Measurements from ENCODE around the gene FUT8. TPM values are rescaled to one million over a fixed set of nuclear protein-coding genes. Genes with fewer than 3 reads are reported as not detected.

The FUT8 gene
- total RNA-seq, 4 donors from 2014 or later, result 7.9 to 27.5 (median 12.8) TPM

DNA sequence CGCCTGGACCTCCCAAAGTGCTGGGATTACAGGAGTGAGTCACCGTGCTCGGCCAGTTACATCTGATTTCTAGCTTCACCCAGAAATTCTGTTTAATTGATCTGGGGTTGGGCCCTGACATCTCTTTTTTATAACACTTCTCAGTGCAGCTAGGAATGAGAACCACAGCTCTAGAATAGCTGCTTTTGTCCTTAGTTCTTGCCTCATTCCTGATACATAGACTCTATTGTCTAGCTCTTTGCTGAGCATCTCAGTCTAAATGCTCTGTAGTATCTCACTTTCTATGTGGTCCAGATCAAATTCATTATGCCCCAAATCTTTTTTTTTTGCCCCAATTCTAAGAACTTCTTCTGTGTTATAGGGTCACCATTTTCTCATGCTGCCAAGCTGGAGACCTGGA, 29.9 kb upstream of the FUT8 start:
- intact Hi-C loops (cut with DNase I; ENCODE audit: low total_unique reads) (no loop called here), in situ Hi-C loops (cut with MboI; ENCODE audit: low pct_ligation_motif_present in 1 of 4, low pct_unique_long_range_greater_than_20kb in 1 of 4, low sequenced_read_pairs in 3 of 4) (loop anchor here in 1 of 4 donors (25.0 kb wide), 1 partner anchor 395 kb away; the partner anchor contains the start of gene FNTB)
- H3K4me3 ChIP-seq, result no peak overlapping the region
- H3K36me3 ChIP-seq, result no peaks in the 10 kb centered on the region
- no peak for DNase-seq
- no peaks in the 10 kb centered on the region for H3K9me3 ChIP-seq
- H3K4me1 ChIP-seq, result peaks cover 0 to under 1% (median 0%) of the 10 kb centered on the region in 4 donors
- TF ChIP-seq, protein P1, sequence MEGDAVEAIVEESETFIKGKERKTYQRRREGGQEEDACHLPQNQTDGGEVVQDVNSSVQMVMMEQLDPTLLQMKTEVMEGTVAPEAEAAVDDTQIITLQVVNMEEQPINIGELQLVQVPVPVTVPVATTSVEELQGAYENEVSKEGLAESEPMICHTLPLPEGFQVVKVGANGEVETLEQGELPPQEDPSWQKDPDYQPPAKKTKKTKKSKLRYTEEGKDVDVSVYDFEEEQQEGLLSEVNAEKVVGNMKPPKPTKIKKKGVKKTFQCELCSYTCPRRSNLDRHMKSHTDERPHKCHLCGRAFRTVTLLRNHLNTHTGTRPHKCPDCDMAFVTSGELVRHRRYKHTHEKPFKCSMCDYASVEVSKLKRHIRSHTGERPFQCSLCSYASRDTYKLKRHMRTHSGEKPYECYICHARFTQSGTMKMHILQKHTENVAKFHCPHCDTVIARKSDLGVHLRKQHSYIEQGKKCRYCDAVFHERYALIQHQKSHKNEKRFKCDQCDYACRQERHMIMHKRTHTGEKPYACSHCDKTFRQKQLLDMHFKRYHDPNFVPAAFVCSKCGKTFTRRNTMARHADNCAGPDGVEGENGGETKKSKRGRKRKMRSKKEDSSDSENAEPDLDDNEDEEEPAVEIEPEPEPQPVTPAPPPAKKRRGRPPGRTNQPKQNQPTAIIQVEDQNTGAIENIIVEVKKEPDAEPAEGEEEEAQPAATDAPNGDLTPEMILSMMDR (IDR thresholded peaks at IDR 0.05), result no peak
- TF ChIP-seq POLR2A (IDR thresholded peaks at IDR 0.05) (no peak), EP300 (IDR thresholded peaks at IDR 0.05; ENCODE audit: low read depth) (no peak), POLR2AphosphoS5 (IDR thresholded peaks at IDR 0.05) (no peak)
- no peak overlapping the region for H3K27ac ChIP-seq
- no peaks in the 10 kb centered on the region for H3K27me3 ChIP-seq
- 89 to 100% methylated on average over 1 to 3 of the region's 3 CpGs for WGBS, 2 donors (ENCODE audit: low coverage in 1 of 2)

- H3K36me3 ChIP-seq, result no peaks in the 10 kb centered on the region
Measured at GRCh38 chr14:65387171-65387570, 25.4 kb upstream of the FUT8 start.

GRCh38 chr14:65387628-65388027, 24.9 kb upstream of the FUT8 start:
- no peaks in the 10 kb centered on the region for H3K4me1 ChIP-seq
- in situ Hi-C loops (cut with MboI; ENCODE audit: low pct_ligation_motif_present in 1 of 4, low pct_unique_long_range_greater_than_20kb in 1 of 4, low sequenced_read_pairs in 3 of 4) (loop anchor here in 1 of 4 donors (25.0 kb wide), 1 partner anchor 400 kb away; the partner anchor contains the start of gene FNTB), intact Hi-C loops (cut with DNase I; ENCODE audit: low total_unique reads) (no loop called here)
- no peaks in the 10 kb centered on the region for H3K9me3 ChIP-seq
- 86 to 88% methylated on average over 1 of the region's 1 CpG for WGBS, 2 donors (ENCODE audit: low coverage in 1 of 2)
- H3K36me3 ChIP-seq, result no peaks in the 10 kb centered on the region
- H3K27me3 ChIP-seq, result no peaks in the 10 kb centered on the region
- DNase-seq, result no peak
- peak overlapping the region in 1 of 4 donors; percentile 26 for H3K27ac ChIP-seq
- no peak overlapping the region for H3K4me3 ChIP-seq
- TF ChIP-seq EP300 (IDR thresholded peaks at IDR 0.05; ENCODE audit: low read depth), result no peak
- TF ChIP-seq, protein P1 (IDR thresholded peaks at IDR 0.05), result no peak
- TF ChIP-seq POLR2A (IDR thresholded peaks at IDR 0.05), result no peak
- TF ChIP-seq POLR2AphosphoS5 (IDR thresholded peaks at IDR 0.05), result no peak

More at GRCh38 chr14:65387171-65387570, 25.4 kb upstream of the FUT8 start:
- WGBS, 2 donors (ENCODE audit: low coverage in 1 of 2), result 85 to 91% methylated on average over 6 of the region's 6 CpGs
- H3K4me1 ChIP-seq, result no peaks in the 10 kb centered on the region
- intact Hi-C loops (cut with DNase I; ENCODE audit: low total_unique reads) (no loop called here), in situ Hi-C loops (cut with MboI; ENCODE audit: low pct_ligation_motif_present in 1 of 4, low pct_unique_long_range_greater_than_20kb in 1 of 4, low sequenced_read_pairs in 3 of 4) (loop anchor here in 1 of 4 donors (25.0 kb wide), 1 partner anchor 400 kb away; the partner anchor contains the start of gene FNTB)
- H3K27ac ChIP-seq, result peak overlapping the region in 1 of 4 donors; percentile 26
- H3K27me3 ChIP-seq, result no peaks in the 10 kb centered on the region
- H3K9me3 ChIP-seq, result no peaks in the 10 kb centered on the region
- H3K4me3 ChIP-seq, result no peak overlapping the region
- DNase-seq, result no peak
- TF ChIP-seq, protein P1 (IDR thresholded peaks at IDR 0.05), result no peak
- no peak for TF ChIP-seq EP300 (IDR thresholded peaks at IDR 0.05; ENCODE audit: low read depth)
- TF ChIP-seq POLR2AphosphoS5 (IDR thresholded peaks at IDR 0.05), result no peak
- no peak for TF ChIP-seq POLR2A (IDR thresholded peaks at IDR 0.05)

DNA sequence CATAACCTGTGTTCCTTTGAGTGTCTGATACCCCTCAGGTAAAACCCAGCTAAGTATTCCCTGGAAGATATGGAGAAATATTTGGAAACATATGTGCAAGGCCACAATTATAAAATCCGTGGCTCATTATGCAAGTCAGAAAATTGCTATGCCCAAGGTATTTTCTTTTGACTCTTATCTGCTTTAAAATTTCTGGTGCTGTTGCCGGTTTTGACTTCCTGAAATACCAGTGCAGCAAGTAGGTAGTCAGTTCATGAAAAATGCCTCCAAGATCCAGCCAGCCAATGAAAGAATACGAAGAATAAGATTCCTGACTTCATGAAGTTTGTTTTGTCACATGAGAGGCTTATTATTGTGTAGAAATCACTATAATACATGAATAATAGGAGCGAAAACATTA, 20.2 kb upstream of the FUT8 start:
- no peaks in the 10 kb centered on the region for H3K36me3 ChIP-seq
- WGBS, 2 donors (ENCODE audit: low coverage in 1 of 2), result 76 to 95% methylated on average over 4 of the region's 4 CpGs
- TF ChIP-seq EP300 (IDR thresholded peaks at IDR 0.05; ENCODE audit: low read depth), result no peak
- no peak for TF ChIP-seq POLR2A (IDR thresholded peaks at IDR 0.05)
- TF ChIP-seq, protein P1 (IDR thresholded peaks at IDR 0.05), result no peak
- TF ChIP-seq POLR2AphosphoS5 (IDR thresholded peaks at IDR 0.05), result no peak
- H3K4me3 ChIP-seq, result no peak overlapping the region
- intact Hi-C loops (cut with DNase I; ENCODE audit: low total_unique reads), result no loop called here
- no peak overlapping the region for H3K27ac ChIP-seq
- in situ Hi-C loops (cut with MboI; ENCODE audit: low pct_ligation_motif_present in 1 of 4, low pct_unique_long_range_greater_than_20kb in 1 of 4, low sequenced_read_pairs in 3 of 4), result loop anchor here in 1 of 4 donors (25.0 kb wide), 1 partner anchor 405 kb away; the partner anchor contains the start of gene FNTB
- no peaks in the 10 kb centered on the region for H3K4me1 ChIP-seq
- peaks cover 15 to 17% of the 10 kb centered on the region in 2 donors for H3K9me3 ChIP-seq
- DNase-seq, result no peak
- no peaks in the 10 kb centered on the region for H3K27me3 ChIP-seq
